Hepatocyte (in vitro differentiated cells): ENCODE data around the gene TOGARAM2. TPM values are rescaled to one million over a fixed set of nuclear protein-coding genes. Genes with fewer than 3 reads are reported as not detected.

Experiments
- DNase-seq: peaks from one replicate; pipeline ENCODE4 v3.0.0-alpha.2; 2016; ENCODE audit warnings: low spot score
- H2AFZ ChIP-seq: fragments of 200-600 bp; sonication (generic); 2 replicates; pipeline ENCODE4 v1.6.0; 2016; ENCODE audit warnings: antibody characterized with exemption, mild to moderate bottlenecking
- H3K27ac ChIP-seq: fragments of 200-600 bp; sonication (generic); 2 replicates; pipeline ENCODE4 v1.5.1; 2016; ENCODE audit warnings: mild to moderate bottlenecking
- H3K27me3 ChIP-seq: fragments of 200-600 bp; sonication (generic); 2 replicates; pipeline ENCODE4 v1.6.1; 2016
- H3K36me3 ChIP-seq: fragments of 200-600 bp; sonication (generic); replicated peaks from 2 replicates; pipeline ENCODE4 v1.5.1; 2016; ENCODE audit warnings: low read depth; ENCODE audit not compliant: insufficient read depth
- H3K4me1 ChIP-seq: fragments of 200-600 bp; sonication (generic); 2 replicates; pipeline ENCODE4 v1.5.1; 2016; ENCODE audit warnings: mild to moderate bottlenecking, moderate library complexity; ENCODE audit not compliant: insufficient read depth
- H3K4me2 ChIP-seq: fragments of 200-600 bp; sonication (generic); 2 replicates; pipeline ENCODE4 v1.6.0; 2016
- H3K4me3 ChIP-seq: fragments of 200-600 bp; sonication (generic); 2 replicates; pipeline ENCODE4 v1.5.1; 2016; ENCODE audit warnings: mild to moderate bottlenecking
- H3K79me2 ChIP-seq: fragments of 200-600 bp; sonication (generic); 2 replicates; pipeline ENCODE4 v1.6.0; 2017; ENCODE audit warnings: mild to moderate bottlenecking
- H3K9me2 ChIP-seq: fragments of 200-600 bp; sonication (generic); replicated peaks from 2 replicates; pipeline ENCODE4 v1.6.0; 2017; ENCODE audit warnings: mild to moderate bottlenecking; ENCODE audit not compliant: insufficient read depth
- H3K9me3 ChIP-seq: fragments of 200-600 bp; sonication (generic); 2 replicates; pipeline ENCODE4 v1.5.1; 2016; ENCODE audit warnings: low read depth, mild to moderate bottlenecking
- H4K20me1 ChIP-seq: fragments of 200-600 bp; sonication (generic); 2 replicates; pipeline ENCODE4 v1.6.0; 2016; ENCODE audit warnings: mild to moderate bottlenecking; ENCODE audit not compliant: insufficient read depth, poor library complexity, severe bottlenecking
- EZH2 ChIP-seq: fragments of 200-600 bp; sonication (generic); IDR thresholded peaks from 2 replicates; pipeline ENCODE4 v1.6.1; 2016; ENCODE audit warnings: antibody characterized with exemption, mild to moderate bottlenecking, borderline replicate concordance
- EZH2phosphoT487 ChIP-seq: fragments of 200-600 bp; sonication (generic); IDR thresholded peaks from one replicate; pipeline ENCODE4 v1.6.1; 2018; ENCODE audit warnings: antibody characterized with exemption, mild to moderate bottlenecking, low read depth, moderate library complexity; ENCODE audit not compliant: unreplicated experiment, severe bottlenecking
- WGBS: methylation state at CpG from one replicate; pipeline ENCODE4 v1.1.6; 2016; ENCODE audit warnings: low lambda C conversion rate; ENCODE audit errors: missing lambda C conversion rate; 5-methylcytosine and 5-hydroxymethylcytosine counted together
- polyA plus RNA-seq: library from polyadenylated mRNA; unstranded; fragments of >200 nt; fragmentation: Nextera tagmentation; extraction: Ambion mirVana; gene quantifications from 2 replicates; pipeline ENCODE4 v1.2.1, GENCODE V29; 2016
- total RNA-seq: library from RNA; depleted of rRNA; stranded (reverse); fragments of >200 nt; gene quantifications from 2 replicates; pipeline ENCODE4 v1.2.3, GENCODE V29; 2014
- TF ChIP-seq, protein P1 (sequence below): fragments of 200-600 bp; sonication (generic); IDR thresholded peaks from 2 replicates; pipeline ENCODE4 v1.5.1; 2016; ENCODE audit warnings: antibody characterized with exemption, mild to moderate bottlenecking; ENCODE audit not compliant: poor library complexity

Gene TOGARAM2
- total and polyA plus RNA-seq, 2 experiments from 2014 or later: 0.47 to 1.3 TPM

DNA sequence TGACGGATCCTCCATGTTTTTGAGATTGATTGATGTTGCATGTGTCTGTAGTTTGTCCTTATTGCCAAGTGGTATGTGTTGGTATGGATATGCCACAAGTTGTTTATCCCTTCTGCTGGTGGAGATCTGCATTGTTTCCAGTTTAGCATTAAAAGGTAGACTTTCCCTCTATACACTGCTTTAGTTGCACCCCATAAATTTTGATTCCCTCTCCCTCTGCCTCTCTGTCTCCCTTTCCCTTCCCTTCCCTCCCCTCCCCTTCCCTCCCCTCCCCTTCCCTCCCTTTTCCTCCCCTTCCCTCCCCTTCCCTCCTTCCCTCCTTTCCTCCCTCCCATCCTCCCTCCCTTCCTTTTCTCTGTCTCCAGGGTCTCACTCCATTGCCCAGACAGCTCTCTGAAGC lies 18.6 kb upstream of the TOGARAM2 start:
- Histone ChIP-seq H3K4me1 (no peaks in the 10 kb centered on the region), H3K9me2 (no peaks in the 10 kb centered on the region), H3K4me3 (no peak overlapping the region), H3K36me3 (no peaks in the 10 kb centered on the region), H2AFZ (no peak overlapping the region), H4K20me1 (no peaks in the 10 kb centered on the region), H3K27me3 (no peaks in the 10 kb centered on the region), H3K79me2 (no peaks in the 10 kb centered on the region), H3K4me2 (no peak overlapping the region), H3K27ac (no peak overlapping the region), H3K9me3 (no peaks in the 10 kb centered on the region)
- DNase-seq: no peak
- TF ChIP-seq EZH2: no peak
- no peak for TF ChIP-seq EZH2phosphoT487
- TF ChIP-seq, protein P1, sequence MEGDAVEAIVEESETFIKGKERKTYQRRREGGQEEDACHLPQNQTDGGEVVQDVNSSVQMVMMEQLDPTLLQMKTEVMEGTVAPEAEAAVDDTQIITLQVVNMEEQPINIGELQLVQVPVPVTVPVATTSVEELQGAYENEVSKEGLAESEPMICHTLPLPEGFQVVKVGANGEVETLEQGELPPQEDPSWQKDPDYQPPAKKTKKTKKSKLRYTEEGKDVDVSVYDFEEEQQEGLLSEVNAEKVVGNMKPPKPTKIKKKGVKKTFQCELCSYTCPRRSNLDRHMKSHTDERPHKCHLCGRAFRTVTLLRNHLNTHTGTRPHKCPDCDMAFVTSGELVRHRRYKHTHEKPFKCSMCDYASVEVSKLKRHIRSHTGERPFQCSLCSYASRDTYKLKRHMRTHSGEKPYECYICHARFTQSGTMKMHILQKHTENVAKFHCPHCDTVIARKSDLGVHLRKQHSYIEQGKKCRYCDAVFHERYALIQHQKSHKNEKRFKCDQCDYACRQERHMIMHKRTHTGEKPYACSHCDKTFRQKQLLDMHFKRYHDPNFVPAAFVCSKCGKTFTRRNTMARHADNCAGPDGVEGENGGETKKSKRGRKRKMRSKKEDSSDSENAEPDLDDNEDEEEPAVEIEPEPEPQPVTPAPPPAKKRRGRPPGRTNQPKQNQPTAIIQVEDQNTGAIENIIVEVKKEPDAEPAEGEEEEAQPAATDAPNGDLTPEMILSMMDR: no peak
- 94% methylated on average over 1 of the region's 1 CpG for WGBS

DNA sequence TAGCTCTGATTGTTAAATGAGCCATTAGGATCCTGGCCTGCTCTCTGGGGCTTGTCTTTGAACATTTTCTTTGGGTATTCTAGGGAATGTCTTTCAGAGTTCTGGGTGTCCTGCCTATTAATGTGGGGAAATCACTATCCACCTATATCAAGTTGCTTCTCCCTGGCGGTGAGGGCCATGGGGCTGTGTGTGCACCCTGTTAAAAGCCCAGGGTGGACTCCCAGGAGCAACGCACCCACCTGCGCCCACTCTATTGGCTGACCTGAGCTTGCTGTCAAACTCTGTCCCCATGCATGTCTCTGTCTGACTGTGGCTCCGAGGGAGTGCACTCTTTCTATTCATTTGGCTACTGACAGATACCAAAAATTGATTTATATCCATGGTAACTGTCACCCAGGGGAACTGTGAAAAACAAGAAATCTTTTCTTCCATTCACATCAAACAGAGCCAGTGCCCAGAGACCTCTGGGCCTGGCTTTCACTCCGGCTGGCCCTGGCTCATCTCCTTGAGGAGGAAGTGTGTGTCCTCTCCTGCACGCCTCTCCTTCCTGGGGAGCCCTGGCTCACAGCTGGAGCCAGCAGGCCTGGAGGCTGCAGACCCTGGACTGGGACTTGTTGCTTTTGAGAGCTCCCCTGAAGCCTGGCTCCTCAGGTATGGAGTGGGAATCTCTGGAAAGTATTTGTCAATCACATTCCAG lies 10.5 kb upstream of the TOGARAM2 start:
- 81% methylated on average over 6 of the region's 6 CpGs for WGBS
- Histone ChIP-seq H3K4me3 (no peak overlapping the region), H3K79me2 (no peaks in the 10 kb centered on the region), H3K9me3 (no peaks in the 10 kb centered on the region), H3K27ac (no peak overlapping the region), H3K9me2 (no peaks in the 10 kb centered on the region), H3K27me3 (no peaks in the 10 kb centered on the region), H3K4me1 (no peaks in the 10 kb centered on the region), H4K20me1 (no peaks in the 10 kb centered on the region), H3K36me3 (no peaks in the 10 kb centered on the region), H2AFZ (no peak overlapping the region), H3K4me2 (no peak overlapping the region)
- DNase-seq: no peak
- TF ChIP-seq, protein P1: no peak
- TF ChIP-seq EZH2phosphoT487 (no peak), EZH2 (no peak)

DNA sequence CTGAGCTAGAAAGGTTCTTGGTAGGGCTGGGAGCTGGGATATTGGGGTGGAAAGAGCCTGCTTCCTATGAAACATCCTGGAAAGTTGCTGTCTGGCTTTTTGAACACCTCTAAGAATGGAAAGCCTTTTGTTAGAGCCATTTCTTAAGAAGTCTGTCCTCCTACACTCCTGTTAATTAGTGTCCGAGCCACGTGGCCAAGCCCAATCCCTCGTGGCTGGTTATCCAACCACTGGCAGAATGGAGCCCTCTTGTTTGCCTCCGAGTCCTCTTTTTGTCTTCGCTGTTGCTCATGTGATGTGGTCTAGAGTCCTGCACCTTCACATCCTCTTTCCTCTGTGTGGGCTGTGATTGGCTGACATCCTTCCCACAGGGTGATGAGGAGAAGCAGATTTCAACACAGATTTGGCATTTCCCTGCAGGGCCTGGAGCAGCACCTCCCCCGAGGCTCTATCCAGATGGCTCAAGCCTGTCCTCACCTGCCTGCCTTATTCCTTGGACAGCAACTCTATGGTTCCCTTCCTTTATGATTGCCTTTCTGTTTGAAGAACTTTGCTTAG lies 8.2 kb upstream of the TOGARAM2 start:
- H3K27me3 ChIP-seq: no peaks in the 10 kb centered on the region
- no peaks in the 10 kb centered on the region for H3K79me2 ChIP-seq
- no peaks in the 10 kb centered on the region for H3K9me2 ChIP-seq
- no peaks in the 10 kb centered on the region for H3K9me3 ChIP-seq
- 91% methylated on average over 6 of the region's 6 CpGs for whole genome bisulfite sequencing
- no peak overlapping the region for H3K4me3 ChIP-seq
- H3K36me3 ChIP-seq: no peaks in the 10 kb centered on the region
- no peak overlapping the region for H2AFZ ChIP-seq
- H4K20me1 ChIP-seq: no peaks in the 10 kb centered on the region
- H3K4me1 ChIP-seq: peaks cover 5% of the 10 kb centered on the region
- H3K4me2 ChIP-seq: no peak overlapping the region
- no peak overlapping the region for H3K27ac ChIP-seq
- TF ChIP-seq EZH2 (no peak), EZH2phosphoT487 (no peak)
- TF ChIP-seq, protein P1: no peak
- no peak for DNase-seq
